K562 (cell line): Measurements from ENCODE around the gene DCTN2. TPM values are rescaled to one million over a fixed set of nuclear protein-coding genes. Genes with fewer than 3 reads are reported as not detected.

Source experiments
- CTCF ChIP-seq, 3 experiments: IDR thresholded peaks in 2 of 3; conservative IDR thresholded peaks in 1 of 3; 2 replicates each; pipeline ENCODE4 v1.5.1; 2011 to 2012; ENCODE audit warnings: low read length in 3 of 3, mild to moderate bottlenecking in 3 of 3, control low read depth in 2 of 3, improper control_type of control experiment in 1 of 3, inconsistent platforms in 1 of 3, low read depth in 1 of 3, mixed read lengths in 1 of 3, moderate library complexity in 1 of 3; ENCODE audit not compliant: insufficient read depth in 2 of 3
- ELF2 ChIP-seq: fragments of 250-450 bp; sonication (Bioruptor Pico); IDR thresholded peaks from 2 replicates; pipeline ENCODE4 v1.5.0; 2021; ENCODE audit warnings: mild to moderate bottlenecking
- HMGXB4 ChIP-seq: sonication (generic); formaldehyde crosslinking; IDR thresholded peaks from 2 replicates; pipeline ENCODE4 v1.8.1; 2023; ENCODE audit warnings: mild to moderate bottlenecking, missing genetic modification reagents
- MGA ChIP-seq: fragments of 450-650 bp; IDR thresholded peaks from 2 replicates; pipeline ENCODE4 v1.6.1; 2016; ENCODE audit warnings: mild to moderate bottlenecking, moderate library complexity
- MYNN ChIP-seq, 2 experiments: sonication (generic); formaldehyde crosslinking in 1 of 2; IDR thresholded peaks; 2 replicates each; pipeline versions ENCODE4 v1.5.0 to v1.6.1; 2016 to 2020; ENCODE audit warnings: antibody characterized with exemption in 1 of 2, missing genetic modification reagents in 1 of 2
- NFIC ChIP-seq: fragments of 450-650 bp; IDR thresholded peaks from 2 replicates; pipeline ENCODE4 v1.6.1; 2017; ENCODE audit warnings: mild to moderate bottlenecking, inconsistent platforms
- ZBTB33 ChIP-seq: sonication (generic); formaldehyde crosslinking; IDR thresholded peaks from 2 replicates; pipeline ENCODE4 v1.8.1; 2023; ENCODE audit warnings: mild to moderate bottlenecking, missing genetic modification reagents
- ZNF224 ChIP-seq: sonication (generic); formaldehyde crosslinking; IDR thresholded peaks from 2 replicates; pipeline ENCODE4 v1.8.0; 2022; ENCODE audit warnings: mild to moderate bottlenecking, missing genetic modification reagents
- polyA plus RNA-seq, 8 experiments: library from polyadenylated mRNA; depleted of rRNA in 4 of 8; stranded (reverse) in 5 of 8; unstranded in 3 of 8; fragments of >200 nt; fragmentation: Nextera tagmentation in 2 of 8; fragmentation: Illumina TruSeq in 1 of 8; extraction: Ambion mirVana in 2 of 8; extraction: Trizol in 1 of 8; gene quantifications; 2 replicates each; pipeline versions ENCODE4 v1.2.1 to v1.2.3, GENCODE V29; 2011 to 2014; ENCODE audit warnings: inconsistent platforms in 1 of 8, missing spikeins in 1 of 8
- total RNA-seq, 7 experiments: library from RNA; depleted of rRNA in 6 of 7; stranded (reverse); fragments of >200 nt in 6 of 7; fragmentation: Illumina TruSeq in 2 of 7; extraction: Trizol in 2 of 7; gene quantifications; 2 replicates each; pipeline versions ENCODE4 v1.2.1 to v1.2.3, GENCODE V29; 2011 to 2021; ENCODE audit warnings: low replicate concordance in 1 of 7

DCTN2 gene
- total and polyA plus RNA-seq, 9 of the 15 experiments (the other 6 are each of a cell fraction or from before 2014, with no cell fraction given), result 43.6 to 270 (median 125) TPM

DNA sequence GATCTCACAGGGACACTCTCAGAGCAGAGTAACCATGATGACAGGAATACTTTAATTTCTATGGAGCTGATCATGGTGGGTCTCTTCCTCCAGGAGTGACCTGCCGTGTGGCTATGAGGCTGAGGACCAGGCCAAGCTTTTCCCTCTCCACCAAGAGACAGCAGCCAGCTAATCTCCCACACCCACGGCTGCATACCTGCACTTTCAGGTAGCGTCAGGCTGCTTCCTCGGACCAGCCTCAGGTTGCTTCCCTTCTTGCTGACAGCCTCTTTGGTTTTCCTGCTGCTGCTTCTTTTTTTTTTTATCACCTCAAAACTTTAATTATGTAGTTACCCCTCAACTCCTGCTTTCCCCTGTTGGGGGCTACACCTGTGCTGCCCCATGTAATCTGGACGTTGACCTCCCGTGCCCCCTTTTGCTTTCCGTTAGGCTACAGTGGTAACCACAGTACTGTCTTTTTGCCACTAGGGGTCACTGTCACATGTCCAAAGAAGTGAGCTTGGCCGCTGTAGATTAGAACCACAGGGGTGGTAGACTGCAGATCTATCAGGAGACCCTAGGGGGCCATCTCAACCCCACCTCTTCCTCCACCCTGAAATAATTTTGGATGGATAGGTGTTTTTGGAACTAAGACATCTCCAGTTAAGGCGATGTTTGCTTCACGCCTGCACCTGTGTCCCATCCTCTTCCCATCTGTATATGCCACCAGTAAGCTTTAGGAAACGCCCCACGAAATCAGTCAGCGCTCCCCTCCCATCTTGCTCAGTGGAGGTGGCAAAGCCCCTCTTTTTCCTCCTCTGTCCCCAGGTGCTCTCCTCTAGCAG lies 36.2 kb upstream of the DCTN2 start (continued):
- TF ChIP-seq ZBTB33 (CRISPR knock-in tag) (0 out of 2 replicates have a peak, but pooled peaks have one; percentile 32), NFIC (peak; percentile 16; the same call in 1 of the 2 replicates), MYNN (IDR thresholded peaks at IDR 0.05) (0 out of 2 replicates have a peak, but pooled peaks have one; percentile 62), MYNN (CRISPR knock-in tag; IDR thresholded peaks at IDR 0.05) (no peak), ELF2 (CRISPR knock-in tag) (no peak), CTCF (IDR thresholded peaks at IDR 0.05 in 2 of 3, conservative IDR thresholded peaks at IDR 0.05 in 1 of 3; ENCODE audit: insufficient read depth in 2 of 3, low read depth in 1 of 3, low read length in 3 of 3) (peak; percentile 97 to 99 (median 99)), MGA (no peak), HMGXB4 (CRISPR knock-in tag) (peak; percentile 51; the same call in 1 of the 2 replicates), ZNF224 (CRISPR knock-in tag) (no peak)
